ENCODE measurements around the gene RPL10. TPM values are rescaled to one million over a fixed set of nuclear protein-coding genes. Genes with fewer than 3 reads are reported as not detected.

RPL10 gene
- total RNA-seq, 4 donors from 2014 or later: 2,150 to 7,554 (median 4,519) TPM

DNA sequence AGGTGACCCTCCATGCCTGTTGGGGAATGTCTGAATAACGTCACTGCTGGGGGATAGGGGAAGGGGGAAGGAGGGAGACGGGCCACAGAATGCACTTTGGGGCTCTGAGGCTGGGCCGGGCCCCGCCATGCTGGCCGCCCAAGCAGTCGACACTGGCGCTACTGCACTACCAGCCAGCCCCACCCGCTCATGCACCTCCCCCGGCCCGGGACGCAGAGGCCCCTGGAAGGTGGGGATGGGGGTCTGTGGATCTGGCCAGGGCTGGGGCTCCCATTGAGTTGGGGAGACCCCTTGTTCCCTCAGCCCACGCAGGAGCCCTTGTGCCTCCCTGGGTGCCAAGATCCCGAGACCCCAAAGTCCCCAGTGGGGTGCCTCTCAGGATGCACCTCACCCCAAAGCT lies 41.6 kb upstream of the RPL10 start:
- peak overlapping the region; percentile 71 to 97 (median 96) for H3K27ac ChIP-seq (replicated peaks in 1 of 4)
- intact Hi-C loops (cut with DNase I): no loop called here

DNA sequence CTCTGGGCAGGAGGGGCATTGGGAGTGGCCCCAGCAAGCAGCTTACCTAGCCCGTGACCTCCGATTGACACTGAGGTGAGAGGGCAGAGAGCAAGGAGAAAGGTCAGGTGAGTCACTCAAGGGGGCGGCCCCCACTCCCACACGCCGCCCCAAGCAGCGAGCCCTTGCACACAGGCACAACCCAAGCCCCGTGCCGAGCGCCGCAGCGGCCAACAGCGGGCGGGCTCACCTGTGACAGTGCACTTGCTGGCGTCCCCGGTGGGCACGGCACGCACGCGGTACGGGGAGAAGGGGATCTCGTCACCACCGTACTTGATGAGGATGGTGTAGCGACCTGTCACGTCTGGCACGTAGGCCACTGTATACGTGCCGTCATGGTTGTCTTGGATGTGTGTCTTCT lies 41.0 kb upstream of the RPL10 start:
- Histone ChIP-seq H3K27me3 (no peaks in the 10 kb centered on the region), H3K4me3 (no peak overlapping the region), H3K36me3 (peaks cover 65 to 98% (median 98%) of the 10 kb centered on the region in 4 donors), H3K27ac (replicated peaks in 1 of 4) (peak overlapping the region; percentile 71 to 97 (median 96)), H3K9me3 (no peaks in the 10 kb centered on the region), H3K4me1 (peaks cover 3 to 60% (median 54%) of the 10 kb centered on the region in 4 donors)
- no peak for DNase-seq (ENCODE audit: extremely low spot score)
- TF ChIP-seq EP300 (IDR thresholded peaks at IDR 0.05) (no peak), POLR2A (IDR thresholded peaks at IDR 0.05; ENCODE audit: low read depth) (no peak), POLR2AphosphoS5 (IDR thresholded peaks at IDR 0.05) (peak in 1 of 2 donors; percentile 79)
- TF ChIP-seq, protein P1, sequence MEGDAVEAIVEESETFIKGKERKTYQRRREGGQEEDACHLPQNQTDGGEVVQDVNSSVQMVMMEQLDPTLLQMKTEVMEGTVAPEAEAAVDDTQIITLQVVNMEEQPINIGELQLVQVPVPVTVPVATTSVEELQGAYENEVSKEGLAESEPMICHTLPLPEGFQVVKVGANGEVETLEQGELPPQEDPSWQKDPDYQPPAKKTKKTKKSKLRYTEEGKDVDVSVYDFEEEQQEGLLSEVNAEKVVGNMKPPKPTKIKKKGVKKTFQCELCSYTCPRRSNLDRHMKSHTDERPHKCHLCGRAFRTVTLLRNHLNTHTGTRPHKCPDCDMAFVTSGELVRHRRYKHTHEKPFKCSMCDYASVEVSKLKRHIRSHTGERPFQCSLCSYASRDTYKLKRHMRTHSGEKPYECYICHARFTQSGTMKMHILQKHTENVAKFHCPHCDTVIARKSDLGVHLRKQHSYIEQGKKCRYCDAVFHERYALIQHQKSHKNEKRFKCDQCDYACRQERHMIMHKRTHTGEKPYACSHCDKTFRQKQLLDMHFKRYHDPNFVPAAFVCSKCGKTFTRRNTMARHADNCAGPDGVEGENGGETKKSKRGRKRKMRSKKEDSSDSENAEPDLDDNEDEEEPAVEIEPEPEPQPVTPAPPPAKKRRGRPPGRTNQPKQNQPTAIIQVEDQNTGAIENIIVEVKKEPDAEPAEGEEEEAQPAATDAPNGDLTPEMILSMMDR (IDR thresholded peaks at IDR 0.05): no peak
- intact Hi-C loops (cut with DNase I): no loop called here
- WGBS: 70% methylated on average over 13 of the region's 27 CpGs

More for the DNA sequence above, 41.6 kb upstream of the RPL10 start:
- 80% methylated on average over 1 of the region's 13 CpGs for WGBS
- TF ChIP-seq, protein P1 (IDR thresholded peaks at IDR 0.05): no peak
- TF ChIP-seq POLR2A (IDR thresholded peaks at IDR 0.05; ENCODE audit: low read depth) (no peak), POLR2AphosphoS5 (IDR thresholded peaks at IDR 0.05) (no peak), EP300 (IDR thresholded peaks at IDR 0.05) (no peak)
- Histone ChIP-seq H3K4me3 (no peak overlapping the region), H3K9me3 (no peaks in the 10 kb centered on the region), H3K27me3 (no peaks in the 10 kb centered on the region), H3K36me3 (peaks cover 66 to 98% (median 98%) of the 10 kb centered on the region in 4 donors), H3K4me1 (peaks cover 3 to 61% (median 51%) of the 10 kb centered on the region in 4 donors)
- DNase-seq (ENCODE audit: extremely low spot score): no peak

GRCh38 chrX:154358011-154358410 lies 40.2 kb upstream of the RPL10 start:
- H3K36me3 ChIP-seq: peaks cover 65 to 98% (median 98%) of the 10 kb centered on the region in 4 donors
- DNase-seq (ENCODE audit: extremely low spot score): no peak
- TF ChIP-seq POLR2AphosphoS5 (IDR thresholded peaks at IDR 0.05): peak in 1 of 2 donors; percentile 23
- TF ChIP-seq, protein P1 (IDR thresholded peaks at IDR 0.05): no peak
- no peak for TF ChIP-seq POLR2A (IDR thresholded peaks at IDR 0.05; ENCODE audit: low read depth)
- TF ChIP-seq EP300 (IDR thresholded peaks at IDR 0.05): no peak
- no peak overlapping the region for H3K4me3 ChIP-seq
- WGBS: 75% methylated on average over 7 of the region's 11 CpGs
- H3K27me3 ChIP-seq: no peaks in the 10 kb centered on the region
- H3K9me3 ChIP-seq: no peaks in the 10 kb centered on the region
- H3K27ac ChIP-seq (replicated peaks in 1 of 4): peak overlapping the region; percentile 71 to 97 (median 96)
- peaks cover 3 to 68% (median 52%) of the 10 kb centered on the region in 4 donors for H3K4me1 ChIP-seq
- intact Hi-C loops (cut with DNase I): no loop called here

- Histone ChIP-seq H3K27ac (replicated peaks in 1 of 4) (peak overlapping the region; percentile 71 to 97 (median 96)), H3K4me3 (no peak overlapping the region), H3K27me3 (no peaks in the 10 kb centered on the region), H3K36me3 (peaks cover 60 to 98% (median 97%) of the 10 kb centered on the region in 4 donors), H3K9me3 (no peaks in the 10 kb centered on the region), H3K4me1 (peaks cover 3 to 75% (median 51%) of the 10 kb centered on the region in 4 donors)
- no peak for DNase-seq (ENCODE audit: extremely low spot score)
- 65% methylated on average over 6 of the region's 6 CpGs for WGBS
- intact Hi-C loops (cut with DNase I): no loop called here
- no peak for TF ChIP-seq POLR2A (IDR thresholded peaks at IDR 0.05; ENCODE audit: low read depth)
- TF ChIP-seq EP300 (IDR thresholded peaks at IDR 0.05): no peak
- TF ChIP-seq POLR2AphosphoS5 (IDR thresholded peaks at IDR 0.05): peak; percentile 5 to 78
- TF ChIP-seq, protein P1 (IDR thresholded peaks at IDR 0.05): no peak
These were observed 39.3 kb upstream of the RPL10 start for GRCh38 chrX:154358829-154359228.
